DMS153 treated with DMSO at 0.1 percent for 48 hours (cell line): ENCODE data around the gene MARCKSL1.
"Not testable (repeated sequence)": the region's sequence is repeated elsewhere in the genome, so short reads cannot be mapped to it uniquely, and the experiment has no call there.

ENCODE experiments used
- DNase-seq: peaks from one replicate; lab custom pipeline; 2025; ENCODE audit not compliant: unreplicated experiment; lab: John Stamatoyannopoulos, UW

Gene MARCKSL1

DNA sequence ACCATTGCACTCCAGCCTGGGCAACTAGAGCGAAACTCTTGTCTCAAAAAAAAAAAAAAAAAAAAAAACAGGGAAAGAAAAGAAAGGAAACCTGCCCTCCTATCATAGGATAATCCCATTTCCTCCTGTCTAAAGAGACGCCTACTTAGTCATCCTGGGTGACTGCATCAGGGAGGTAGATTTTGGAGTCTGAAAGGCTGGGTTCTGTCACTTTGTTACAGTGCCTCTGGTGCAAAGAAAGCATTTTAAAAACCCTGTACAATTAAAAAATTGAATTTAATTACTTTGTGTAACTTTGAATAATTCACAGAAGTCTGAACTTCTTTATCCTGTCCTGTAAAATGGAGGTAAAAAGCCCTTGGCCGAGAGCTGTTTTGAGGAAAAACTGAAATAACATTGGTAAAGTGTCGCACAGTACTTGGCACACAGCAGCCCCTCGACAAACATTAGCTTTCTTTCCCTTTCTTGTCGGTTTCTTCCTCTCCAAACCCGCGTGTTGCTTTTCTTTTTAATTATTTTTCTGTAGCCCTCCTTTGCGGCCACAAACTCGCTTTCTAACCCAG, 44.8 kb downstream of the MARCKSL1 start:
- DNase-seq = no peak

DNA sequence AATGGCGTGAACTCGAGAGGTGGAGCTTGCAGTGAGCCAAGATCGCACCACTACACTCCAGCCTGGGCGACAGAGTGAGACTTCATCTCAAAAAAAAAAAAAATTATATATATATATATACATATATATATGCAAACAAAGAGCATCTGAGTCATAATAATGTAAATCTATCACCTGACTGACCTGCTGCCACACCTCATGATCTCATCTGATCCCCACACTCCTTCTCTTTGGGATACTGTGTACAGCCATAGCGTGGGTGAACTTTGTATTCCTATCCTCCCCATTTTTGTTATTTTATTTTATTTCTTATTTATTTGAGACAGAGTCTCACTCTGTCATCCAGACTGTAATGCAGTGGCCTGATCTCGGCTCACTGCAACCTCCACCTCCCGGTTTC, 46.8 kb downstream of the MARCKSL1 start:
- DNase-seq = no peak

DNA sequence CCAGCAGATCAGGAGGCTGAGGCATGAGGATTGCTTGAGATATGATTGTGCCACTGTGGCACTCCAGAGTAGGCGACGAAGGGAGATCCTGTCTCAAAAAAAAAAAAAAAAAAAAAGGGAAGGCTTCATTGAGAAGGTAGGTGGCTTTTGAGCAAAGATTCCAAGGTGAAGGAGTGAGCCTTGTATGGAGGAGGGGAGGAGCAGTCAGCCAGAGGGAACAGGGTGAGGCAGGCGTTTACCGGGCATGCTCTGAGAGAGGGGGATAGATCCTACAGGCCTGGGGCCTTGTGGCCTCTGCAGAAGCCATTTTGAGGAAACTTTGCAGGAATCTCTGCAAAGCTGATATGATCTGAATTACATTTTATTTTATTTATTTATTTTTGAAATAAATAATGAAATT, 49.3 kb downstream of the MARCKSL1 start:
- DNase-seq = no peak

DNA sequence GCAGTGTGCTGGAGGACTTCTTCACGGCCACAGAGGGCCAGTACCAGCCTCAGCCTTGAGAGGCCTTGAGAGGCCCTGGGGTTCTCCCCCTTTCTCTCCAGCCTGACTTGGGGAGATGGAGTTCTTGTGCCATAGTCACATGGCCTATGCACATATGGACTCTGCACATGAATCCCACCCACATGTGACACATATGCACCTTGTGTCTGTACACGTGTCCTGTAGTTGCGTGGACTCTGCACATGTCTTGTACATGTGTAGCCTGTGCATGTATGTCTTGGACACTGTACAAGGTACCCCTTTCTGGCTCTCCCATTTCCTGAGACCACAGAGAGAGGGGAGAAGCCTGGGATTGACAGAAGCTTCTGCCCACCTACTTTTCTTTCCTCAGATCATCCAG, 50.4 kb downstream of the MARCKSL1 start:
- no peak for DNase-seq

DNA sequence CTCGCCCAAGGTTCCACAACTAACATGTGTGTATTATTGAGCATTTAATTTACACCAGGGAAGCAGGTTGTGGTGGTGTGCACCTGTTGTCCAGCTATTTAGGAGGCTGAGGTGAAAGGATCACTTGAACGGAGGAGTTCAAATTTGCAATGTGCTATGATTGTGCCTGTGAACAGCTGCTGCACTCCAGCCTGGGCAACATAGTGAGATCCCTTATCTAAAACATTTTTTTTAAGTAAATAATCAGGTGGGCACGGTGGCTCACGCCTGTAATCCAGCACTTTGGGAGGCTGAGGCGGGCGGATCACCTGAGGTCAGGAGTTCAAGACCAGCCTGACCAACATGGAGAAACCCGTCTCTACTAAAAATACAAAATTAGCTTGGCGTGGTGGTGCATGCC, 51.3 kb downstream of the MARCKSL1 start:
- DNase-seq = not testable (repeated sequence)
